Urinary bladder (tissue), 4 donors: ENCODE data around the gene DENND4B. TPM values are rescaled to one million over a fixed set of nuclear protein-coding genes. Genes with fewer than 3 reads are reported as not detected.
A peak's percentile ranks its signal among the peaks of the same experiment; 100 is the strongest.

ENCODE experiments used
- DNase-seq: peaks from one replicate; pipeline ENCODE4 v3.0.0-alpha.2; 2015; ENCODE audit errors: extremely low spot score
- H3K27ac ChIP-seq: one replicate; pipeline ENCODE4 v1.5.1; 2013; ENCODE audit warnings: low read depth, mild to moderate bottlenecking, moderate library complexity
- H3K36me3 ChIP-seq: one replicate; pipeline ENCODE4 v1.6.1; 2013; ENCODE audit warnings: mild to moderate bottlenecking, moderate library complexity; ENCODE audit not compliant: insufficient read depth
- H3K4me1 ChIP-seq: one replicate; pipeline ENCODE4 v1.6.1; 2013; ENCODE audit warnings: mild to moderate bottlenecking, moderate library complexity; ENCODE audit not compliant: insufficient read depth
- H3K4me3 ChIP-seq: one replicate; pipeline ENCODE4 v1.5.1; 2013; ENCODE audit warnings: low read depth, low read length
- WGBS: extraction: QIAGEN DNeasy Blood & Tissue Kit; methylation state at CpG from one replicate; pipeline ENCODE4 v1.1.7; 2013; 5-methylcytosine and 5-hydroxymethylcytosine counted together
- polyA plus RNA-seq: library from polyadenylated mRNA; stranded (reverse); fragments of 200-250 nt; gene quantifications from one replicate; pipeline ENCODE4 v1.2.3, GENCODE V29; 2013
- small RNA-seq: library from RNA; depleted of rRNA; stranded (forward); fragments of <200 nt; gene quantifications from one replicate; pipeline ENCODE3, GENCODE V24; 2014
- total RNA-seq: library from RNA; depleted of rRNA; stranded (reverse); fragments of >200 nt; gene quantifications from one replicate; pipeline ENCODE4 v1.2.3, GENCODE V29; 2014
- donor health status: healthy with polysubstance abuse.
- donor health status: healthy.

The DENND4B gene
- total and polyA plus RNA-seq, 2 donors = 18.3 to 25.1 TPM

GRCh38 chr1:153888533-153888932, 58.0 kb downstream of the DENND4B start:
- 18% methylated on average over 3 of the region's 3 CpGs for WGBS
- H3K4me1 ChIP-seq = peaks cover 1% of the 10 kb centered on the region
- no peak overlapping the region for H3K27ac ChIP-seq
- no peak for DNase-seq
- H3K36me3 ChIP-seq = no peaks in the 10 kb centered on the region
- no peak overlapping the region for H3K4me3 ChIP-seq

- H3K4me3 ChIP-seq = no peak overlapping the region
- no peak for DNase-seq
- H3K27ac ChIP-seq = no peak overlapping the region
- 89% methylated on average over 3 of the region's 3 CpGs for WGBS
- no peaks in the 10 kb centered on the region for H3K36me3 ChIP-seq
- H3K4me1 ChIP-seq = peaks cover 4% of the 10 kb centered on the region
Measured at GRCh38 chr1:153886127-153886526, 60.4 kb downstream of the DENND4B start.

GRCh38 chr1:153883223-153883622, 63.3 kb downstream of the DENND4B start:
- Histone ChIP-seq H3K36me3 (no peaks in the 10 kb centered on the region), H3K4me1 (peaks cover 3% of the 10 kb centered on the region), H3K27ac (no peak overlapping the region), H3K4me3 (no peak overlapping the region)
- no peak for DNase-seq
- 95% methylated on average over 4 of the region's 4 CpGs for WGBS

GRCh38 chr1:153882296-153882912, 64.1 kb downstream of the DENND4B start:
- Histone ChIP-seq H3K36me3 (no peaks in the 10 kb centered on the region), H3K27ac (no peak overlapping the region), H3K4me3 (no peak overlapping the region), H3K4me1 (peaks cover 3% of the 10 kb centered on the region)
- WGBS = 58% methylated on average over 3 of the region's 3 CpGs
- no peak for DNase-seq

- Histone ChIP-seq H3K27ac (no peak overlapping the region), H3K4me1 (peaks cover 3% of the 10 kb centered on the region), H3K4me3 (no peak overlapping the region), H3K36me3 (no peaks in the 10 kb centered on the region)
- 13% methylated on average over 9 of the region's 9 CpGs for WGBS
- DNase-seq = peak; percentile 47
Measured at GRCh38 chr1:153881751-153882150, 64.8 kb downstream of the DENND4B start.

- peaks cover 3% of the 10 kb centered on the region for H3K4me1 ChIP-seq
- 3% methylated on average over 5 of the region's 5 CpGs for WGBS
- H3K36me3 ChIP-seq = no peaks in the 10 kb centered on the region
- peak; percentile 99 for DNase-seq
- H3K27ac ChIP-seq = no peak overlapping the region
- H3K4me3 ChIP-seq = no peak overlapping the region
Measured at GRCh38 chr1:153880962-153881361, 65.6 kb downstream of the DENND4B start.

GRCh38 chr1:153880024-153880423, 66.5 kb downstream of the DENND4B start:
- Histone ChIP-seq H3K27ac (no peak overlapping the region), H3K4me3 (no peak overlapping the region), H3K4me1 (peaks cover 3% of the 10 kb centered on the region), H3K36me3 (no peaks in the 10 kb centered on the region)
- DNase-seq = no peak
- 95% methylated on average over 9 of the region's 9 CpGs for WGBS

Small RNA genes within 50 kb of the gene (small RNA-seq; reads per million reads assigned to genes)
- gene AL831737.1 = not detected
- not detected for gene MIR6737

Other genes starting within 250 kb of the DENND4B start
- gene INTS3, start 218.7 kb downstream of the DENND4B start, total RNA-seq = 44.0 TPM
- gene INTS3, start 218.7 kb downstream of the DENND4B start, polyA plus RNA-seq = 35.9 TPM
- gene SLC27A3, start 171.3 kb downstream of the DENND4B start, total RNA-seq = 20.7 TPM
- gene SLC27A3, start 171.3 kb downstream of the DENND4B start, polyA plus RNA-seq = 41.0 TPM
- 11.5 TPM for gene GATAD2B, start 23.7 kb downstream of the DENND4B start, total RNA-seq
- gene GATAD2B, start 23.7 kb downstream of the DENND4B start, polyA plus RNA-seq = 8.5 TPM
- 4.3 TPM for gene CRTC2, start 11.9 kb upstream of the DENND4B start, total RNA-seq
- gene CRTC2, start 11.9 kb upstream of the DENND4B start, polyA plus RNA-seq = 29.8 TPM
- gene SLC39A1, start 16.8 kb upstream of the DENND4B start, total RNA-seq = 42.6 TPM
- gene SLC39A1, start 16.8 kb upstream of the DENND4B start, polyA plus RNA-seq = 121 TPM
- gene CREB3L4, start 21.2 kb upstream of the DENND4B start, total RNA-seq = 8.7 TPM
- gene CREB3L4, start 21.2 kb upstream of the DENND4B start, polyA plus RNA-seq = 12.2 TPM
- 99.5 TPM for gene JTB, start 31.0 kb upstream of the DENND4B start, total RNA-seq
- 148 TPM for gene JTB, start 31.0 kb upstream of the DENND4B start, polyA plus RNA-seq
- gene RAB13, start 39.6 kb upstream of the DENND4B start, total RNA-seq = 37.0 TPM
- gene RAB13, start 39.6 kb upstream of the DENND4B start, polyA plus RNA-seq = 192 TPM
- gene RPS27, start 44.0 kb upstream of the DENND4B start, total RNA-seq = 3,498 TPM
- 10,997 TPM for gene RPS27, start 44.0 kb upstream of the DENND4B start, polyA plus RNA-seq
- 0.21 TPM for gene NUP210L, start 208.4 kb upstream of the DENND4B start, total RNA-seq
- 0.04 TPM for gene NUP210L, start 208.4 kb upstream of the DENND4B start, polyA plus RNA-seq
- gene TPM3, start 245.4 kb upstream of the DENND4B start, total RNA-seq = 180 TPM
- 145 TPM for gene TPM3, start 245.4 kb upstream of the DENND4B start, polyA plus RNA-seq